ENCODE measurements around the gene RICTOR. TPM values are rescaled to one million over a fixed set of nuclear protein-coding genes. Genes with fewer than 3 reads are reported as not detected.

Gene RICTOR
- total and polyA plus RNA-seq, 11 donors = 6.8 to 76.3 (median 30.8) TPM

DNA sequence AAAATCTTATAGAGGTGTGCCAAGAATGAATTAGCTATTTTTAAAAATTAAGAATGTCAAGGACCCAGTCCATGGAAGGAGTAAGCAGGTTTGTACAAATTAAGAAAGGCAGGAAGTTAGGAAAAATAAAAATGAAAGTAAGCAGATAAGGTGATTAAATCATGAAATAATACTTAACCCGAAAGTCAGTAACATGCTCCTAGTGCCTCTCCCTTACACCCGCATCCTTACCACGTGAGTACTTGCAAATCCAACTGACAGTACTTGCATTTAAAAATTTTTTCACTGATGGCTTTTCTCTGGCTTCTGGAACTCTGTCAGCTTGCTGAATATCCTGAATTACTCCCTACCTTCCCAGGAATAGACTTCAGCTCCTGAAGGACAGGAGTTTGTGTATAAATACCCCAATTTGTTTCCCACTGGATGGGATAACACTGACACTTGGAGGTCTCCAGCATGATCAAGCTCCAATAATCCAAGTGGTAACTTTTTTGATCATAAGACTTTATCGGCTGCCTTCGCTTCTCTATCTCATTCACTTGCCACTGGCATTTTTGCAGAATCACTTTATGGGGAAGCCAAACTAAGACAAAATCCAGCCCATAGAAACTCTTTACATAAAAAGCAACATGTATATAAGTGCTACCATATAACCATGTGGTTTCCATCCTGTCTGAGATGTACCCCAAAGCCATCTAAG is 41.6 kb upstream of the RICTOR start:
- ATAC-seq (no peak), DNase-seq (no peak)
- Histone ChIP-seq H3K4me3 (no peak overlapping the region), H3K9me3 (no peaks in the 10 kb centered on the region), H3K36me3 (peaks cover 0 to 91% (median 0%) of the 10 kb centered on the region in 9 donors), H3K27ac (no peak overlapping the region), H3K27me3 (no peaks in the 10 kb centered on the region), H3K4me1 (peaks cover 0 to 7% (median 0%) of the 10 kb centered on the region in 12 donors)
- WGBS, 4 donors = 64 to 79% (median 67%) methylated on average over 5 of the region's 5 CpGs
- intact Hi-C loops (cut with DNase I) = no loop called here
- TF ChIP-seq POLR2A (IDR thresholded peaks at IDR 0.05) = no peak
- TF ChIP-seq, protein P1, sequence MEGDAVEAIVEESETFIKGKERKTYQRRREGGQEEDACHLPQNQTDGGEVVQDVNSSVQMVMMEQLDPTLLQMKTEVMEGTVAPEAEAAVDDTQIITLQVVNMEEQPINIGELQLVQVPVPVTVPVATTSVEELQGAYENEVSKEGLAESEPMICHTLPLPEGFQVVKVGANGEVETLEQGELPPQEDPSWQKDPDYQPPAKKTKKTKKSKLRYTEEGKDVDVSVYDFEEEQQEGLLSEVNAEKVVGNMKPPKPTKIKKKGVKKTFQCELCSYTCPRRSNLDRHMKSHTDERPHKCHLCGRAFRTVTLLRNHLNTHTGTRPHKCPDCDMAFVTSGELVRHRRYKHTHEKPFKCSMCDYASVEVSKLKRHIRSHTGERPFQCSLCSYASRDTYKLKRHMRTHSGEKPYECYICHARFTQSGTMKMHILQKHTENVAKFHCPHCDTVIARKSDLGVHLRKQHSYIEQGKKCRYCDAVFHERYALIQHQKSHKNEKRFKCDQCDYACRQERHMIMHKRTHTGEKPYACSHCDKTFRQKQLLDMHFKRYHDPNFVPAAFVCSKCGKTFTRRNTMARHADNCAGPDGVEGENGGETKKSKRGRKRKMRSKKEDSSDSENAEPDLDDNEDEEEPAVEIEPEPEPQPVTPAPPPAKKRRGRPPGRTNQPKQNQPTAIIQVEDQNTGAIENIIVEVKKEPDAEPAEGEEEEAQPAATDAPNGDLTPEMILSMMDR (IDR thresholded peaks at IDR 0.05) = no peak

DNA sequence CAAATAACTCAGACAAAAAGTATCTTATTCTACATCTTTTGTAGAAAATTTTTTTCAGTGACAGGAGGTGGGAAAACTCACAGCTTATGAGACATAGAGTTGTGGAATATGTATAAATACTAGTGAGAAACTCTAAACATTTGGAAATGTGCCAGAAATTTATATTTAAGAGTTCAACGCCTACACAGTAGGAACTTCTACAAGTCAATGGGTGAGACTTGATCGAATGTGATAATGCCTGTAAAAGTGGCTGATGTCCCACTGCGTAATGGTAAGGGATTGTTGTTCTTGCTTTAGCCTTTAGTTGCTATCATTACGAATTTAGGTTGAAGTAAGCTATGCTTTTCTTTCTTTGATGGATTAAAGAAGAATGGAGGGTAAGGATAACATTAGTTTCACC is 40.0 kb upstream of the RICTOR start:
- no peaks in the 10 kb centered on the region for H3K27me3 ChIP-seq
- peaks cover 0 to 7% (median 0%) of the 10 kb centered on the region in 12 donors for H3K4me1 ChIP-seq
- no peaks in the 10 kb centered on the region for H3K9me3 ChIP-seq
- no peak for TF ChIP-seq POLR2A (IDR thresholded peaks at IDR 0.05)
- TF ChIP-seq, protein P1 (IDR thresholded peaks at IDR 0.05) = no peak
- H3K27ac ChIP-seq = no peak overlapping the region
- H3K4me3 ChIP-seq = no peak overlapping the region
- ATAC-seq (no peak), DNase-seq (no peak)
- peaks cover 0 to 92% (median 0%) of the 10 kb centered on the region in 9 donors for H3K36me3 ChIP-seq
- intact Hi-C loops (cut with DNase I) = no loop called here
- 88 to 91% (median 89%) methylated on average over 4 of the region's 4 CpGs for WGBS, 4 donors

DNA sequence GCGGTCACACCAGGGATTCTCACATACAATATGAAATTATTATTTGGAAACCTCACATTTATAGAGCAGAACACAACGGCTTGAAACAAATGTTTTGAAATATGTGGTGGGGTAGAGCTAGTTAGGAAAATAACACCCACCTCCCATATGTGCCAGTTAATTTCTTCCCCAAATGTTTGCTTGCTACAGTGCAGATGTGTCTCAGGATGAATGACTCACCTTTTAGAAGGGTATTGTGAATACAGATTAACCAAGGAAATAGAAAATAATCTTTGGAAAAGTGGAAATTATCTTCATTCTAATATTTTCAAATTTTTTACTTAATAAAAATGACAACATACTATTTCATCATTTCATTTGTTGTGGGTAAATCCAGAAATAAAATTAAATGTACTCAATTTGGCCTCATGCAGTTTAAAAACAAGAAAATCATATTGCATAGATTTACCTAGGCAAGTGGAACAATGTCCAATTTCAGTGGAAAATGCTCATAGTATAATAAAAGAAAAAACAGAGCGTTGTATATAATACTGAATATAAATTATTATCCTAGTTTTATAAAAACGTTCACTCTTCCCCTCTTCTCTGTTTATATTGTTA is 39.3 kb upstream of the RICTOR start:
- Histone ChIP-seq H3K4me3 (no peak overlapping the region), H3K27me3 (no peaks in the 10 kb centered on the region), H3K27ac (no peak overlapping the region), H3K4me1 (peaks cover 0 to 7% (median 0%) of the 10 kb centered on the region in 12 donors), H3K9me3 (no peaks in the 10 kb centered on the region), H3K36me3 (peaks cover 0 to 91% (median 0%) of the 10 kb centered on the region in 9 donors)
- ATAC-seq = no peak
- no peak for TF ChIP-seq POLR2A (IDR thresholded peaks at IDR 0.05)
- TF ChIP-seq, protein P1 (IDR thresholded peaks at IDR 0.05) = no peak
- WGBS, 4 donors = 79 to 83% (median 81%) methylated on average over 4 of the region's 4 CpGs
- intact Hi-C loops (cut with DNase I) = no loop called here
- no peak for DNase-seq

DNA sequence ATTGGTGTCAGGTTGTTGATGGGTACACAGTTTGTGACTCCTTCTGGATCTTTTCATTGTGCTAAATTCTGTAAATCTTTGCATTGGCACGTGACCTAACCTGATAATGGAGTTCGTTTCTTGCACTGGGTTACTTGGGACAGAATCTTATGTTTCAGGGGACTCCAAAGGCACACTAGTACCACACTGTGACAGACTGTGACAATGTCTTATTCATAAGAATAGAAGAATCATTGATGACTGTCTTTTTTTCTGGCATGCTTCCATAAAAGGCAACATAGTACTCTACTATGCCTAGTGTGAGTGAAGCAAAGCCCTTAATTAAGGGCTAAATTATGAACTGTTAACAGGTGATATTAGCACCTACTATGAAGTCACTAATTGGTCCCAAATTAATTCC is 35.4 kb upstream of the RICTOR start:
- Histone ChIP-seq H3K36me3 (peaks cover 0 to 80% (median 0%) of the 10 kb centered on the region in 9 donors), H3K4me1 (no peaks in the 10 kb centered on the region), H3K27ac (no peak overlapping the region), H3K9me3 (no peaks in the 10 kb centered on the region), H3K4me3 (no peak overlapping the region), H3K27me3 (no peaks in the 10 kb centered on the region)
- intact Hi-C loops (cut with DNase I) = no loop called here
- no peak for ATAC-seq
- DNase-seq = no peak
- TF ChIP-seq POLR2A (IDR thresholded peaks at IDR 0.05) = no peak
- TF ChIP-seq, protein P1 (IDR thresholded peaks at IDR 0.05) = no peak
- WGBS, 4 donors = 71 to 78% (median 77%) methylated on average over 2 of the region's 2 CpGs
